Measurements from ENCODE around the gene ZNF12.
"Not testable (repeated sequence)": the region's sequence is repeated elsewhere in the genome, so short reads cannot be mapped to it uniquely, and the experiment has no call there.

The ZNF12 gene

DNA sequence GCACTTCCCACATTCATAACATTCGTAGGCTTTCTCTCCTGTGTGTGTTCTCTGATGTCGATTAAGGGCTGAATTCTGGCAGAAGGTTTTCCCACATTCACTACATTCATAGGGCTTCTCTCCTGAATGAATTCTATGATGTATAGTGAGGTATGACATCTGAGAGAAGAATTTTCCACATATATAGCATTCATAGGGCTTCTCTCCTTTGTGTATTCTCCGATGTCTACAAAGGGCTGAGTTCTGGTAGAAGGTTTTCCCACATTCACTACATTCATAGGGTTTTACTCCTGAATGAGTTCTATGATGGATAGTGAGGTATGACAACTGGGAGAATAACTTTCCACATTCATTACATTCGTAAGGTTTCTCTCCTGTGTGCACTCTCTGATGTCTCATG is 15.6 kb downstream of the ZNF12 start:
- DNase-seq = no peak

DNA sequence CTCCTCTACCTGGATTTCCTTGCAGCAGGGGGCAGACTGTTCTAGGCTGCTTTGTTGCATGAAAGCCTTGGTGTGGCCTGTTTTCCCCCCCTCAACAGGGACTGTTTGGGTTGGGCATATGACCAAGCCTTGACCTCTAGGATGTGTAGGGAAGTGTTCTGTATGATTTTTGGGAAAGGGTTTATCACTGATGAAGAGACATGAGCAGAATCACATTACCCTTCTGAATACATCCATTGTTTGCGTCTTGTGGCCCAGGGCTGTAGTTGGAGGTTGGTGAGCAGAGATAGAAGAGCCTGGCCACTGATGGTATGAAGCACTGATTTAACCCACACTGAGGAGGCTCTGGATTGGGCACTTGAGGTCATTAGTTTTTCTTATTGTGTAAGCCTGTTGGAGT is 26.6 kb downstream of the ZNF12 start:
- DNase-seq = no peak

DNA sequence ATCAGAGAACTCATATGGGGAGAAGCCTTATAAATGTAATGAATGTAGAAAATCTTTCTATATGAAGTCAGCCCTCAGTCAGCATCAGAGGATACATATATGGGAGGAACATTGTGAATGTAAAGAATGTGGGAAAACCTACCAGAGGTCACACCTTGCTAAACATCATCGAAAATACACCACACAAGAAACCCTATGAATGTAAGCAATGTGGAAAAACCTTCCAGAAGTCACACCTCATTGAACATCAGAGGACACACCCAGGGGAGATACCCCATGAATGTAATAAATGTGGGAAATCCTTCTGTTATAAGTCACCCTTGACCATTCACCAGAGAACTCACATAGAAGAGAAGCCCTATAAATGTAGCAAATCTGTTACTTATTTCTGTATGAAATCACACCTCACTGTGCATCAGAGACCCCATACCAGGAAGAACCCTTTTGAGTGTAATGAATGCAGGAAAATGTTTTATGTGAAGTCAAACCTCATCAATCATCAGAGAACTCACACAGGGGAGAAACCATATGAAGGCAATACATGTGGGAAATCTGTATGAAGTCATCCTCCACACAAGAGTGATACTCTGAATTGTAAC is 30.8 kb downstream of the ZNF12 start:
- no peak for DNase-seq

DNA sequence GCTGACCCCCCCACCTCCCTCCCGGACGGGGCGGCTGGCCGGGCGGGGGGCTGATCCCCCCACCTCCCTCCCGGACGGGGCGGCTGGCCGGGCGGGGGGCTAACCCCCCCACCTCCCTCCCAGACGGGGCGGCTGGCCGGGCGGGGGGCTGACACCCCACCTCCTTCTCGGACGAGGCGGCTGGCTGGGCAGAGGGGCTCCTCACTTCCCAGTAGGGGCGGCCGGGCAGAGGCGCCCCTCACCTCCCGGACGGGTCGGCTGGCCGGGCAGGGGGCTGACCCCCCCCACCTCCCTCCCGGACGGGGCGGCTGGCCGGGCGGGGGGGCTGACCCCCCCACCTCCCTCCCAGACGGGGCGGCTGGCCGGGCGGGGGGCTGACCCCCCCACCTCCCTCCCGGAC is 35.9 kb downstream of the ZNF12 start:
- not testable (repeated sequence) for DNase-seq

DNA sequence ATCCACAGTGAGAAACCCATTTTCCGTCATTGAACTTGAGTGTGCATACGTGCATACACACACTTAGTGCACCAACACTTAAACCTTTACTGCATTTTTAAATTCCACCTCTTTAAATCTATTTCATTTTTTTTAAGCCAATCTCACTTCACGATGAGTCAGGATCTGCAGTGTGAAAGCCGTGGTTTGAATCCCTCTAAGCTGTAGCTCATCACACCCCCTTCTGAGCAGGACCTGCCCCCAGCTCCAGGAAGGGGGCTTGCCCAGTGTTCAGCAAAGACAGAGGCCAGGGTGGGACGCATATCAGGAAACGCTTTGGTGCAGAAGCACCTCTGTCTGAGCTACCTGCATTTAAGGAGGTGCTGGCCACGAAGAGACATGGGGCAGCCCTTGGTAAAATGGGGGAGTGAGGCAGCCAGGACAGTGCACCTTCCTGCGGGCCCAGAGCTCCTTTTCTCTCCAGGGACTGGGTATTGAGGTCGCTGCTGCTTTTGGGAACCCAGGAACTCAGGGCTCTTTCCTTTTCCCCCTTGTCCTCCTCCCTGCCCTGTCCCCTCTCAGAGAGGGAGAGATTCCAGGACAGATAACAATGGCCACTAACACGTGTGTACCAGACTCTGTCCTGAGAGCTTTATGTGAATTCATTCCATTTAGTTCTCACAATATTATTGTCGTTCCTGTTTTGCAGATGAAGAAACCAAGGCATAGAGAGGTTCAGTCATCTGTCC is 48.0 kb downstream of the ZNF12 start:
- DNase-seq = no peak

DNA sequence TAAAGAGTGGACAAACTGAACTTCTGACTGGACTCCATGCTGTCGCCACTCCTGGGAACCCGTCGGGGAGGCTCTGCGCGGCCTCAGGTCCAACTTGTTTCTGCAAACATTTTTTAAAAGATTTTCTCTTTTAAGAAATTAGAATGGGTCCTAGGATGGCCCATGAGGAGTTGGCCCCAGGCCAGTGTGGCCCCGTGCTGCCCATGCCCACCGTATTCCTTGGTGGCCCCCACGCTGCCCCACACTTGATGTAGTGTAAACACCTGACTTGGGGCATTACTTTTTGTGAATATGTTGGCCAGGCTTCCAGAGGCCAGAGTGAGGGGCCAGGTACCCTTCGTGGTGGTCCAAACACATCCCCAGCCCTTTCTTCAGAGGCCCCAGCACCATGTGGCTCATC is 50.3 kb downstream of the ZNF12 start:
- no peak for DNase-seq

DNA sequence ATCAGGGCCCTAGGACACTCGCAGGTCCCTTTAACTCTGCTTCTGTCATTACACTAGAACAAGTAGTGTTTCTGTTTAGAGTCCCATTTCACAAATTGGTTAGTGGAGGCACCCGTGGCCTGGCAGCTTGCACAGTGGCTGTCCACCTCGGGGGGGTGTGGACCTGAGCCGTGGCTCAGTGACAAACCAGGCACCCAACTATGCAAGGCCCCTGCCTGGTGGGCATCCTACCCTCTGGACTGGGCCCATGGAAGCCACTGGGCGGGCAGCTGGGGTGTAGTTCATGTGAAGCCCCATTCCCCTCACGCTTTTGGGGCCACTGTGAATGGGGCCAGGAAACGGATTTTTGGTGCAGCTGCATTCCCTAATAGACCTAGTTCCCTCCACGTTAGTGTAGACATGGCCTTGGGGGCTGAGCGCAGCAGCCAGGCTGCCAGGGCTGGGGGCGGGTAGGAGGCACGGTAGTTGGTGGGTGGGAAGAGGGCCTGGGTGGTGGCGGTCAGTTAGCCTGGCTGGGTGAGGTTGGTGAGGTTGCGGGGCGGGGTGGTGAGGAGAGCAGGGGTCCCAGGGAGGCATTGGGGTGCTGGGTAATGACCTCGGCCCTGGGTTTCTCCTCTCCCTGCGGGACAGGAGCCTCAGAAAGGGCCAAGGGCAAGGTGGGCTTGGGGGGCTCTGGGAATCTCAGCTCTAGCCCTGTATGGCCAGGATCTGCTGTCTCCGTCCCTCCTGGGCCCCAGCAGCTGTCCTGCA is 50.9 kb downstream of the ZNF12 start:
- DNase-seq = no peak

DNA sequence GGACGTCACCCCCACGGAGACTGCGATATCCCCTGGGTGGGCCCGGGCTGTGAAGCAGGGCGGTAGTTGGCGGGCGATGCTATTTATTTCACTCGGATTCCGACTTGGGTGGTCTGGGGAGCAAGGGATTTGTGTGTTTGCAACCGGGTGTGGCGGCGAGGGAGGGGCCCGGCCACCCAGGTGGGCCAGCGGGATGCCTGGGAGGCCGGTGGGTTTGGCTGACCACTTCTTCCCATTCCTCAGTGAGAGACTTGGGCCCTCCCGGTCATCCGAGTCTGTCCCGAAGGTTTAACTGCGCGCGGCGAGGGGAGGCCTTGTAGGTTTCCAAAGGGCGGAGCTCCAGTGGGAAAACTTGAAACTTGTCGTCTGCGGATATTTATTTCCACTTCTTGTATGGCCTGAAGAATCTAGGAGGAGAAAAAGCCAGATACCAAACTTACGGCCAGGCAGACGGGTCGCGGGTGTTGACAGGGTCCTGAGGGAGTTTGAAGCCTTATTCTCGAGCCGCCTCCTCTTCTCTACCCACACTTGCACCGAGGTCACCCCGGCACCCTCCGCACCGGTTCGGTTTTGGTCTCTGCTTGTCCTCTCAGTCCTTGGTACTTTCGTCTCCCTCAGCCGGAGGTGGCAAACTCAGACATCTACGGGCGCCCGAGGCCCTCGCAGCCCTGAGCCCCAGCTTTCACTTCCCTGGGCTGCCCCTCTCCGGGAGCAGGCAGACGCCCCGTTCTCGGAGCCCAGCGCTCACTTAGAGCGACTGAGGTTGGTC is 51.7 kb downstream of the ZNF12 start:
- DNase-seq = no peak

DNA sequence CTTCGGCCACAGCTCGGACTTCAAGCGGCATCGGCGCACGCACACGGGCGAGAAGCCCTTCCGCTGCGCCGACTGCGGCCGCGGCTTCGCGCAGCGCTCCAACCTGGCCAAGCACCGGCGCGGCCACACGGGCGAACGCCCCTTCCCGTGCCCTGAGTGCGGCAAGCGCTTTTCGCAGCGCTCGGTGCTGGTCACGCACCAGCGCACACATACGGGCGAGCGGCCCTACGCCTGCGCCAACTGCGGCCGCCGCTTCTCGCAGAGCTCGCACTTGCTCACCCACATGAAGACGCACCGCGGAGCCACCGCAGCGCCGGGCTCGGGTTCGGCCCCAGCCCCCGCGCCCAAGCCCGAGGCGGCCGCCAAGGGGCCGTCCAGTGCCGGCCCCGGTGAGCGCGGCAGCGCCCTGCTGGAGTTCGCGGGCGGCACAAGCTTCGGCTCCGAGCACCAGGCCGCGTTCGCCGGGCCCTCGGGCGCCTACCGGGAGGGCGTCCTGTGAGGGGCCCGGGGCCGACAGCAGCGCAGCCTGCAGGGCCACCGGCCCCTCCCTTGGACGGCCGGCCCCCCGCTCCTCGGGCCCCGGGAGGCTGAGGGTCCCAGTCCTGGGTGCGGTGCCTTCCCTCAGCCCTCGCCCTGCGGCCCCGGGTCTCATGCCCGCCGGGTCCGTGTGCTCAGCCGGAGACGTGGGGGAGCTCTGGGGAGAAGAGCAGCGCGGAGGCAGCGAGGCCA is 52.5 kb downstream of the ZNF12 start:
- no peak for DNase-seq

DNA sequence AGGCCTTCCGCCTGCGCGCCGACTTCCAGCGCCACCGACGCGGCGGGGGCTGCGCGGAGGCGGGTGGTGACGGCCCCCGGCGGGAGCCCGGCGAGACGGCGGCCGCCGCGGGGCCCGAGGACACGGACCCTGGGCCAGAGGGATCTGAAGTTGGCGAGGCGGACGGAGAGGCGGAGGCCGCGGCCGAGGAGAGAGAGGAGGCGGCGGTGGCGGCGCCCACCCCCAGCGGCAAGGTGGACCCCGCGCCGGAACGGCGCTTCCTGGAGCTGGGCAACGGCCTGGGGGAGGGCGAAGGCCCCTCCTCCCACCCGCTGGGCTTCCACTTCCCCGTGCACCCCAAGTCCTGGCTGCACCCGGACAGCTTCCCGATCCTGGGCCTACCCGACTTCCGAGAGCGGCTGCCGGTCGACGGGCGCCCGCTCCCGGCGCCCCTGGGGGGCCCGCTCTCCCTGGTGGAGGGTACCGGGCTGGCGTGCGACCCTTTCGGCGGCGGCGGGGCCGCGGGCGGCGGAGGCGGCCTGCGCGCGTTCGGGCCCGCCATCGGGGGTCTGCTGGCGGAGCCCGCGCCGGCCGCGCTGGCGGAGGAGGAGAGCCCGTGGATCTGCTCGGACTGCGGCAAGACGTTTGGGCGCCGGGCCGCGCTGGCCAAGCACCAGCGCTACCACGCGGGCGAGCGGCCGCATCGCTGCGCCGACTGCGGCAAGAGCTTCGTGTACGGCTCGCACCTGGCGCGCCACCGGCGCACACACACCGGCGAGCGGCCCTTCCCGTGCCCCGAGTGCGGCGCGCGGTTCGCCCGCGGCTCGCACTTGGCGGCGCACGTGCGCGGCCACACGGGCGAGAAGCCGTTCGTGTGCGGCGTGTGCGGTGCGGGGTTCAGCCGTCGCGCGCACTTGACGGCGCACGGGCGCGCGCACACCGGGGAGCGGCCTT is 53.4 kb downstream of the ZNF12 start:
- no peak for DNase-seq

DNA sequence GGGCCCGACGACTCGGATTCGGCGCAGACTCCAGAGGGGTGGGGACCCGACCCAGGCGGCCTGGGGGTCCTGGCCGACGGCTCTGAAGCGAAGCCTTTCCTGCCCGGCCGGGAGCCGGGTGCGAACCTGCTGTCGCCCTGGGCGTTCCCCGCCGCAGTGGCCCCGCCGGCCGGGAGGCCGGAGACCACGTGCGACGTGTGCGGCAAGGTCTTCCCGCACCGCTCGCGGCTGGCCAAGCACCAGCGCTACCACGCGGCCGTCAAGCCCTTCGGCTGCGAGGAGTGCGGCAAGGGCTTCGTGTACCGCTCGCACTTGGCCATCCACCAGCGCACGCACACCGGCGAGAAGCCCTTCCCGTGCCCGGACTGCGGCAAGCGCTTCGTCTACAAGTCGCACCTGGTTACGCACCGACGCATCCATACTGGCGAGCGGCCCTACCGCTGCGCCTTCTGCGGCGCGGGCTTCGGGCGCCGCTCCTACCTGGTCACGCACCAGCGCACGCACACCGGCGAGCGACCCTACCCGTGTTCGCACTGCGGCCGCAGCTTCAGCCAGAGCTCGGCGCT is 54.2 kb downstream of the ZNF12 start:
- no peak for DNase-seq

DNA sequence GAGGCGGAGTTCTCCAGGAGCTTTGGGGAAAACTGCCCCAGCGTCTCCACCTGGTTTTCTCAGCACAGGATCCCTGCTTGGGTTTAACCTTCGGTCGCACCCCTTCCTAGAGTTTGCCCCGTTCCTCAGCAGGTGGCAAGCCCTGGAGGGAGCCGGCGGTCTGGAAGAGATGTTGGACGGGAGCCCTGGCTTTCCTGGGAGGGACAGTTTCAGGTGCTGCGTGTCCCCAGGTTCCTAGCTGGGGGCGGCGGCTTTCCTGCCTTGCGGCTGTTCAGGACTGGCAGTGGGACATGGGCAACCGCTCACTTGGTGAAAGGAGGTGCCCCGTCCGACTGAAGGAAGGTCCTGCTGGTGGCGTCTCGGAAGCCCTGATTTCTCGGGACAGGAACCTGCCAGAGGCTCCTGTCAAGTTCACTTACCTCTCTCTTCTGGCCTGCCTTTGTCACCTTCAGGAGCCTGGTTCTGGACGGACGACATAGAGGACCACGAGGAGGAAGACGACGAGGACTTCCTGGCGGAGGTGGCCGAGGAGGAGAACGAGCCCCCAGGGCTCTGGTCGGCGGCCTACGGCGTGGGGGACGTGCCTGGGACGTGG is 54.8 kb downstream of the ZNF12 start:
- no peak for DNase-seq

DNA sequence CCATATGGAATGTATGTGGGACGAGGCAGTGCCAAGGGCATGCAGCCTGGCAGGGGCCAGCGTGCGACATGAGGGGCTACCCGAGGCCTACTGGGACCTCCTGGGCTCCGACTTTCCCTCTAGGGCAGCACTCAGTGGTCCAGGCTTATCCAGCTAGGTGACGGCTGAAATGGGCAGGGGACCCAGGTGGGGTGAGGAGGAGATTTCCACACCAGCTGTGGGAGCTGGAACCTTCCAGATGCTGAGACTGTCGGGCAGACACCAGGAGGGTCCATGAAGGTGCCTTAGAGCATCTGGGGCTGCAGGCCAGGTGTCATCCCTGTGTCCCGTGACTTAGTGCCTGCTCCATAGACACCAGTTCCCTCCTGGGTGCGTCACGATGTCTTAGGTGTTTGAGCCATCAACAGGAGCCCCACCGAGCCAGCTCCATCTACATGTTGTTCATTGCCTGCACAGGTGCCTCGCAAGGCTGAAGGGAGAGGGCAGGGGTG is 56.2 kb downstream of the ZNF12 start:
- DNase-seq = no peak

DNA sequence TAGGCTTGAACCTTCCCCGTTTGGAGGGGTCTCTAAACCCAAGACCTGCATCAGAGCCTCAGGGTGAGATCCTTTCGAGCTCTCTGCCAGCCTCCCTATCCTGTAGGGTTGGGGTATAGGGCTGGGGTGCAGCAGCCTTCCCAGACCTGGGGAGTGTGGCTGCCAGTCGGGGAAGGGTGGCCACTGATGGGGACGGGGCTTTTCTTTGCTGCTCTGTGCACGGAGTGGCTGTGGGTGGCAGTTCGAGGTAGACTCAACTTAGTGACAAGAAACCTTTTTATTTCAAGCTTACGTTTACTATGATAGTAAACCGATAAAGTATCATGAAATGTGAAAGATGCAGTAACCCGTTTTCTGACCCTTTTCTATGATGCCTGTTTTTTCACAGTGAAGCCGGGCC is 56.7 kb downstream of the ZNF12 start:
- DNase-seq = no peak

DNA sequence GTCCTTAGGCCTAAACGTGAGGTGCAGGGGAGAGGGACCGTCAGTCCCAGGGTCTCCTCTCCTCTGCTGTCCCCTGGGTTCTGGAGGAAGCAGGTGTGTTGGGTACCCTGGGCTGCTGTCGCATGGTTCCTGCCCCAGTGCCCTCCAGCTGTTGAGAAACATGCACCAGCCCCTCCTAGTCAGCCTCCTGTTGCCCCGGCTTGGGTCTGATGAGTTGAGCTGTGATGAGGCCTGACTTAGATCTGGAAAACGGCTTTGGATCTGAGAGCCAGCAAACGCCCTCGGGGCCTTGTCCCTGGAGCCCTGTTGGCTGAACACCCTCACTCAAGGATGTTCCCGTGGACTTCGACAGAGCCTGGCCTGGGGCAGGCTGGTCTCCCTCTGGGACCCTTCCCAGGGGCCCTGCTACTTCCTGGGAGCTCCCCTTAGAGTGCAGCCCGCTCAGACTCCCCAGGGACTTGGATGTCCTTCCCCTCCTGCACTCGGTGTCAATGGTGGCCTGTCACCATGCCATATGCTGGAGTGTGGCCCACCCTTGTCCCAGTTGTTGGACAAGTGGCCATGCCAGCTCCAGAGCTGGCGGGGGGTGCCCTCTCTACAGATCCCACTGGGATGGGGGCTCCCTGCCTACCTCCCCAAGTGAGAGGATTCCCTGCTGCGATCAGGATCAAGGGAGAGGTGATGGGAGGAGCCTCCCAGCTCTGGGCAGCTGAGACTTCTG is 57.3 kb downstream of the ZNF12 start:
- DNase-seq = no peak

DNA sequence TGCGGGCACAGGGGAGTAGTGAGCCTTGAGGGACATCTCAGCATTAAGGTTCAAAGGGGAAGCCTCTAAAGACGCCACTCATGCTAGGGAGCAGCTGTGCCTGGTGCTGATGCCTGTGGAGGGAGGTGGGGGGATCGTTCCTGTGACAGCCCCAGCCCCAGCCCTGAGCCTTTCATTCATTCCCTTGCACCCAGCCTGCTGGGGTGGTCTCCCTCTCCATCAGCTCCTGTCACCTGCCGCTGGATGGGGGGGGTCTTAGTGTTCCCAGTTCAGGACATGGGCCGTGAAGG is 58.0 kb downstream of the ZNF12 start:
- no peak for DNase-seq

DNA sequence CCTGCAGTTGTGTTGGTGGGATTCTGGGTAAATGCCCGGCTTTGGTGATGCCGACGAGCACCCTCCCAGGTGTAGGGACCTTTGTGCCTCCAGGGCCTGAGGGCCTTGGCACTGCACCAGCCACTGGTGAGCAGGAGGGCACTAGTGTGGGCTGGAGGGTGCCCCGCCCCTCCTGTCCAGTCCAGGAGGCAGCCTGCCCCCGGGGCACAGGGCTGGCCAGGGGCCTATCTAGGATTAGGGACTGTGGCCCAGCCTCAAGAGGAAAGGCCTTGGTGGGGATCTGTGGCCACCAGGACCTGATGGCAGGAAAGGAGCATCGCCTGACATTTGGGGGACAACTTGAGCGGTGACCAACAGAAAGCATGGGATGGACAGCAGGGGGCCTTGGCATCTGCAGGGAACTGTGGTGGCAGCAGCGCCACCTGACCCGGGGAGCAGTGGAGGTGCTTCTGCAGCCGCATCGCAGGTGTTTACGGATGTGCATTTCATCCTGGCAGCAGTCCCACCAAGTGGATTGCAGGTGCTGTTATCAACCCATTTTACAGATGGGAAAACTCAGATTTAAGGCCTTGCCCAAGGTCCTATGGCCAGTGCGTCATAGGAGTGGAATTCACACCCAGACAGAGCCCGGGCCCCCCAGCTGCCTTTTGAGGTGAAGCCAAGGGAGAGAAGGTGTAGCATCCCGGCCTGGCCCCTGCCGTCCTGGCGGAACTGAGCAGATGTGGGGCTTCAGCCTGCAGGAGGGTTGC is 58.5 kb downstream of the ZNF12 start:
- no peak for DNase-seq

DNA sequence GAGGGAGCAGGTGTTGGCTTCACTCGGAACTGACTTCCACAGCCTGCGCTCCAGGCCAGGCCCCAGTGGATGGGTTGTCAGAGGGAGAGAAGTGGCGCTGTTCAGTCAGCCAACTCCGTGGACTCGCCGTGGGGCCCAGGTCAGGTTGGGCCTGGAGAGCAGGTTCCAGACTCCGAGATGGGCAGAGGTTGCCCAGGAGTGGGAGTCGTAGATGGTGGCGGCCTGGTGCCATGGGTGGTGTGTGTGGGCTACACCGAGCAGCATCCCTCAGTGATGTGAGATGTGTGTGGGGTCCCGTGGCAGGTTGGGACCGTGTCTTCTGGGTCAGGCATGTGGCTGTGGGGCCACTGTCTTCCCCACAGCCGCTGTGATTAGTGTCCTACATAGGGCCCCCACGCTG is 59.2 kb downstream of the ZNF12 start:
- no peak for DNase-seq

DNA sequence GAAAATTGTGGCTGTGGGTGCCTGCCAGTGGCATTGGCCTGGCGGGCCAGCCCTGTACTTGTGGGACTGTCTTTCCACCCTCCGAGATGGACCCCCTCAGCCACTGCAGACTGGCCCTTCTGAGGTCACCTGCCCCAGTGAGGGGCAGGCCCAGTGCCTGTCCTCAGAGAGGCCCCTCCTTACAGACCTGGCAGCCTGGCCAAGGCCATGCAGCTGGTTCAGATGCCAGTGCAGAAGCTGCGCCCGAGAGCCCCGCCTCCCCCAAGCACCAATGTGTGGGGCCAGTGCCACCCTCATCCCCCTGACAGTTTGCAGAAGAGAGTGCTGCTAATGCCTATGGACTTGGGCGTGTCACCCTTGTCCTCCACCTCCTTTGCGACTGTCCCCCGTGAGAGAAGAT is 59.7 kb downstream of the ZNF12 start:
- DNase-seq = no peak

DNA sequence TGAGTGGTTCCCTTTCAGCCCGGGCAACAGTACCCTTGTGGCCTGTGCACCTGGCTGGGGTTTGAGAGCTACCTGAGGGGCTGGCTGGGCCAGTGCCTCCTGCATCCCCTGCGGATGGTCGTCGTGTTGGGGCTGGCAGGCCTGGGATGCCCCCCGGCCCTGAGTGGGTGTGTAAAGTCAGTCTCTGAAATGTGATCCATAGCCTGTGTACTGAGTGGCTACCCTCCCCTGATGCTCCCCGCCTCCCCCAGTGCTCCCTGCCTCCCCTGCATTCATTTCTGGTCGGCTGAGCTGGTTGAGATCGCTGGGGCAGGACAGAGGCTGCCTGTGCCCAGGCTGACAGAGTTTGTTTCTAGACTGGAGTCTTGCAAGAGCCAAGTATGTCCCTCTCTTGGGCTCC is 60.3 kb downstream of the ZNF12 start:
- no peak for DNase-seq

Measured in stimulated activated CD4-positive, alpha-beta T cell treated with anti-CD3 and anti-CD28 coated beads, Interleukin-4, amount 100 ng/mL, for 24 hours (primary cell).